ENCODE data around the gene PSME1. TPM values are rescaled to one million over a fixed set of nuclear protein-coding genes. Genes with fewer than 3 reads are reported as not detected.

PSME1 gene
- polyA plus RNA-seq, 1 donor (not counting 4 experiments of a cell fraction or from before 2014, with no cell fraction given): 75.1 TPM

- DNase-seq (ENCODE audit: low read depth, low spot score) (no peak), FAIRE-seq (no peak)
- Histone ChIP-seq H3K9me1 (ENCODE audit: control insufficient read depth, extremely low read depth, insufficient read depth, low read length) (no peaks in the 10 kb centered on the region), H3K4me1 (ENCODE audit: control insufficient read depth, extremely low read depth, insufficient read depth, low read length) (no peaks in the 10 kb centered on the region), H3K79me2 (ENCODE audit: control insufficient read depth, insufficient read depth, low read length) (no peaks in the 10 kb centered on the region), H3K4me3 (ENCODE audit: control insufficient read depth in 2 of 3, extremely low read depth in 1 of 3, insufficient read depth in 2 of 3, low read depth in 1 of 3, low read length in 3 of 3) (no peak overlapping the region), H4K20me1 (ENCODE audit: control insufficient read depth, extremely low read depth, insufficient read depth, low read length) (peaks cover 8% of the 10 kb centered on the region), H2AFZ (ENCODE audit: control insufficient read depth, low read length) (no peak overlapping the region), H3K27me3 (ENCODE audit: control insufficient read depth, extremely low read depth, insufficient read depth, low read length) (no peaks in the 10 kb centered on the region), H3K9me3 (ENCODE audit: control insufficient read depth, low read depth, low read length) (no peaks in the 10 kb centered on the region), H3K9ac (ENCODE audit: control insufficient read depth, extremely low read depth, insufficient read depth, low read length) (no peak overlapping the region), H3K27ac (ENCODE audit: control insufficient read depth, insufficient read depth, low read length) (no peak overlapping the region), H3K36me3 (ENCODE audit: control insufficient read depth in 2 of 2, extremely low read depth in 1 of 2, insufficient read depth in 2 of 2, low read length in 2 of 2) (peaks cover 36 to 48% of the 10 kb centered on the region in 2 experiments), H3K4me2 (ENCODE audit: control insufficient read depth, extremely low read depth, insufficient read depth, low read depth, low read length) (no peak overlapping the region)
- TF ChIP-seq EZH2 (IDR thresholded peaks at IDR 0.05; ENCODE audit: low read length) (no peak), CTCF (optimal IDR thresholded peaks at IDR 0.05 in 1 of 3, IDR thresholded peaks at IDR 0.05 in 1 of 3, conservative IDR thresholded peaks at IDR 0.05 in 1 of 3; ENCODE audit: extremely low read depth in 1 of 3, insufficient read depth in 2 of 3, low read length in 3 of 3) (no peak)
- dilution Hi-C loops (cut with MboI; ENCODE audit: extremely low pct_ligation_motif_present, low sequenced_read_pairs): no loop called here
Measured at GRCh38 chr14:24177041-24177825, 41.2 kb downstream of the PSME1 start.

- no peak overlapping the region for H3K4me2 ChIP-seq (ENCODE audit: control insufficient read depth, extremely low read depth, insufficient read depth, low read depth, low read length)
- H3K9me1 ChIP-seq (ENCODE audit: control insufficient read depth, extremely low read depth, insufficient read depth, low read length): no peaks in the 10 kb centered on the region
- H3K27me3 ChIP-seq (ENCODE audit: control insufficient read depth, extremely low read depth, insufficient read depth, low read length): no peaks in the 10 kb centered on the region
- peaks cover 36 to 48% of the 10 kb centered on the region in 2 experiments for H3K36me3 ChIP-seq (ENCODE audit: control insufficient read depth in 2 of 2, extremely low read depth in 1 of 2, insufficient read depth in 2 of 2, low read length in 2 of 2)
- DNase-seq (ENCODE audit: low read depth, low spot score): no peak
- H4K20me1 ChIP-seq (ENCODE audit: control insufficient read depth, extremely low read depth, insufficient read depth, low read length): peaks cover 8% of the 10 kb centered on the region
- H3K27ac ChIP-seq (ENCODE audit: control insufficient read depth, insufficient read depth, low read length): no peak overlapping the region
- H3K79me2 ChIP-seq (ENCODE audit: control insufficient read depth, insufficient read depth, low read length): no peaks in the 10 kb centered on the region
- no peaks in the 10 kb centered on the region for H3K4me1 ChIP-seq (ENCODE audit: control insufficient read depth, extremely low read depth, insufficient read depth, low read length)
- no peak for TF ChIP-seq EZH2 (IDR thresholded peaks at IDR 0.05; ENCODE audit: low read length)
- no peak for TF ChIP-seq CTCF (optimal IDR thresholded peaks at IDR 0.05 in 1 of 3, IDR thresholded peaks at IDR 0.05 in 1 of 3, conservative IDR thresholded peaks at IDR 0.05 in 1 of 3; ENCODE audit: extremely low read depth in 1 of 3, insufficient read depth in 2 of 3, low read length in 3 of 3)
- no peaks in the 10 kb centered on the region for H3K9me3 ChIP-seq (ENCODE audit: control insufficient read depth, low read depth, low read length)
- H3K4me3 ChIP-seq (ENCODE audit: control insufficient read depth in 2 of 3, extremely low read depth in 1 of 3, insufficient read depth in 2 of 3, low read depth in 1 of 3, low read length in 3 of 3): no peak overlapping the region
- no peak for FAIRE-seq
- no peak overlapping the region for H3K9ac ChIP-seq (ENCODE audit: control insufficient read depth, extremely low read depth, insufficient read depth, low read length)
- dilution Hi-C loops (cut with MboI; ENCODE audit: extremely low pct_ligation_motif_present, low sequenced_read_pairs): no loop called here
- no peak overlapping the region for H2AFZ ChIP-seq (ENCODE audit: control insufficient read depth, low read length)
Measured at GRCh38 chr14:24177891-24178290, 41.9 kb downstream of the PSME1 start.

All from keratinocyte (primary cell).